Measurements from ENCODE around the gene ADGRL3. TPM values are rescaled to one million over a fixed set of nuclear protein-coding genes. Genes with fewer than 3 reads are reported as not detected.

The ADGRL3 gene
- total and polyA plus RNA-seq, 3 experiments from 2014 or later, result not detected

DNA sequence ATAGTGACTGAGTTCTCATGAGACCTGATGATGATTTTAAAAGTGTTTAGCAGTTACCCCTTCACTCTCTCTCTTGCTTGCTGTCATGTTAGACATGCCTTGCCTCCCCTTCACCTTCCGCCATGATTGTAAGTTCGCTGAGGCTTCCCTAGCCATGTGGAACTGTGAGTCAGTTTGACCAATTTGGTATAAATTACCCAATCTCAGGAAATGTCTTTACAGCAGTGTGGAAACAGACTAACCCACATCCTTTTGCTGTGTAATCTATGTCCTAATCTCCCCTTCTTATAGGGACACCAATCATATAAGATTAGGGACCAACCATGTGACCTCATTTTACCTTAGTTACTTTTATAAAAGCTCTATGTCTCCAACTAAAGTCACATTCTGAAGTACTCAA lies 677.8 kb downstream of the ADGRL3 start:
- Mint-ChIP-seq H3K9me3 (peaks cover 7 to 14% (median 11%) of the 10 kb centered on the region in 5 donors), H3K36me3 (no peaks in the 10 kb centered on the region), H3K4me3 (no peak overlapping the region), H3K27me3 (no peaks in the 10 kb centered on the region), H3K27ac (no peak overlapping the region), H3K4me1 (no peaks in the 10 kb centered on the region)
- no peaks in the 10 kb centered on the region for H3K9me3 ChIP-seq (ENCODE audit: low read length)
- H3K27me3 ChIP-seq (ENCODE audit: insufficient read depth, low read length, poor library complexity, severe bottlenecking), result no peaks in the 10 kb centered on the region
- no peak overlapping the region for H3K27ac ChIP-seq (ENCODE audit: low read depth, low read length)
- H3K36me3 ChIP-seq (ENCODE audit: insufficient read depth, low read length), result no peaks in the 10 kb centered on the region
- H3K4me1 ChIP-seq (ENCODE audit: insufficient read depth, low read length), result no peaks in the 10 kb centered on the region
- DNase-seq, result no peak
- POLR2A ChIA-PET, result no interaction called here
- CTCF ChIA-PET, result no interaction called here
- no peak overlapping the region for H3K4me3 ChIP-seq (ENCODE audit: low read length)

- no peaks in the 10 kb centered on the region for H3K36me3 ChIP-seq (ENCODE audit: insufficient read depth, low read length)
- Mint-ChIP-seq H3K27ac (no peak overlapping the region), H3K9me3 (peaks cover 5 to 20% (median 10%) of the 10 kb centered on the region in 5 donors), H3K4me1 (no peaks in the 10 kb centered on the region), H3K27me3 (no peaks in the 10 kb centered on the region), H3K4me3 (no peak overlapping the region), H3K36me3 (peaks cover 0 to 3% (median 1%) of the 10 kb centered on the region in 3 donors)
- ChIA-PET CTCF (no interaction called here), POLR2A (no interaction called here)
- H3K4me1 ChIP-seq (ENCODE audit: insufficient read depth, low read length), result no peaks in the 10 kb centered on the region
- no peaks in the 10 kb centered on the region for H3K27me3 ChIP-seq (ENCODE audit: insufficient read depth, low read length, poor library complexity, severe bottlenecking)
- no peaks in the 10 kb centered on the region for H3K9me3 ChIP-seq (ENCODE audit: low read length)
- H3K27ac ChIP-seq (ENCODE audit: low read depth, low read length), result no peak overlapping the region
- no peak for DNase-seq
- no peak overlapping the region for H3K4me3 ChIP-seq (ENCODE audit: low read length)
These were observed 682.3 kb downstream of the ADGRL3 start for GRCh38 chr4:61882381-61882780.

DNA sequence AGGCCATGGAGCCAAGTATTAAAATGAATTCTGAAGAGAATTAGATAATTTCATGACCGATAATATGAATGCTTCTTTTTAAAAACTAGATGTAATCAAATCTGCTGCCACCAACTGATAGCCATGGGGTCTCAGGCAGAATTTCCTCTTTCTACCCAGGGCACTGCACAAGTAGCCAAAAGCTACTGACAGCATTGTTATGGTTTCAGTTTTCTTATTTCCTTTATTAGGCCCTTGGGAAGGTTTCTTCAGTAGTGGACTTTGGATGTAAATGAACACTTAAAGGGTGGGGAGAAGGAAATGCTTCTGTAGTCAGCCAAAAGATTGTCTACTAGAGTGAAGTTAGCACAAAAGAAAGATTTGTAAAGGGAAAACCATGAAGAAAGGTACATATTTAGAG lies 686.0 kb downstream of the ADGRL3 start:
- Mint-ChIP-seq H3K36me3 (peaks cover 0 to 3% (median 1%) of the 10 kb centered on the region in 3 donors), H3K4me1 (no peaks in the 10 kb centered on the region), H3K9me3 (peaks cover 8 to 23% (median 13%) of the 10 kb centered on the region in 5 donors), H3K4me3 (no peak overlapping the region), H3K27ac (no peak overlapping the region), H3K27me3 (no peaks in the 10 kb centered on the region)
- H3K4me3 ChIP-seq (ENCODE audit: low read length), result no peak overlapping the region
- no peaks in the 10 kb centered on the region for H3K27me3 ChIP-seq (ENCODE audit: insufficient read depth, low read length, poor library complexity, severe bottlenecking)
- no peak for DNase-seq
- no peaks in the 10 kb centered on the region for H3K36me3 ChIP-seq (ENCODE audit: insufficient read depth, low read length)
- POLR2A ChIA-PET, result no interaction called here
- no peaks in the 10 kb centered on the region for H3K9me3 ChIP-seq (ENCODE audit: low read length)
- CTCF ChIA-PET, result no interaction called here
- no peaks in the 10 kb centered on the region for H3K4me1 ChIP-seq (ENCODE audit: insufficient read depth, low read length)
- H3K27ac ChIP-seq (ENCODE audit: low read depth, low read length), result no peak overlapping the region

DNA sequence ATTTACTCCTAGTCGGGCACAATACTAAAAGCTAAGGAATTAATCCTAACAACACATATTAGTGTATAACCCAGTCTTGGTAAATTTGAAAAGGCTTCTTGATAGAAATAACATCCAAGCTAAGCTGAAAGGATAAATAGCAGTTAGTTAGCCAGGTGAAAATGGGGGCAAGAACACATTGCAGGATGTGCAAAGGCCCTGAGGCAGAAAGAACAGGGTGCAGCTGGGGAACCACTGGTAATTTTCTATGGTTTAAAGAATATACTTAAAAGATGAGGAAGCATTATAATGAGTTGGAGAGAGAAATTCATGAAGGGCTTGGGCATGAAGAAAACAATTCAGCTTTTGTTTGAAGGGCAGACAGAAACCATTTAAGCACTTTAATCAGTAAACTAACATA lies 689.0 kb downstream of the ADGRL3 start:
- no peak overlapping the region for H3K27ac Mint-ChIP-seq
- no peaks in the 10 kb centered on the region for H3K4me1 ChIP-seq (ENCODE audit: insufficient read depth, low read length)
- H3K36me3 ChIP-seq (ENCODE audit: insufficient read depth, low read length), result no peaks in the 10 kb centered on the region
- no peaks in the 10 kb centered on the region for H3K27me3 ChIP-seq (ENCODE audit: insufficient read depth, low read length, poor library complexity, severe bottlenecking)
- H3K27me3 Mint-ChIP-seq, result no peaks in the 10 kb centered on the region
- CTCF ChIA-PET, result no interaction called here
- H3K4me1 Mint-ChIP-seq, result no peaks in the 10 kb centered on the region
- H3K36me3 Mint-ChIP-seq, result no peaks in the 10 kb centered on the region
- no peak overlapping the region for H3K4me3 ChIP-seq (ENCODE audit: low read length)
- H3K9me3 ChIP-seq (ENCODE audit: low read length), result no peaks in the 10 kb centered on the region
- no peak overlapping the region for H3K27ac ChIP-seq (ENCODE audit: low read depth, low read length)
- peaks cover 0 to 20% (median 13%) of the 10 kb centered on the region in 5 donors for H3K9me3 Mint-ChIP-seq
- no peak overlapping the region for H3K4me3 Mint-ChIP-seq
- DNase-seq, result no peak
- POLR2A ChIA-PET, result no interaction called here

DNA sequence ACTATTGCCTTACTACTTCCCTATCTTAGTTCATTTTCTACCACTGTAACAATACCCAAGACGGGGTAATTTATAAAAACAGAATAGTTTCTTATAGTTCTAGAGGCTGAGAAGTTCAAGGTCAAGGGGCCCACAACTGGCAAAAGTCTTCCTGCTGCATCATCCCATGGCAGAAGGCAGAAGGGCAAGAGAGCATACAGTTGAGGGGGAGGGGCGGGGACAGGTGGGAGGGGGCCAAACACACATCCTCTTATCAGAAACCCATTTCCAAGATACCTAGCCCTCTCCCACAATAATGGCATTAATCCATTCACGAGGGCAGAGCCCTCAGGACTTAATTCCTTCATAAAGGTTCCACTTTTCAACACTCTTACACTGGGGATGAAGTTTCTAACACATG lies 690.2 kb downstream of the ADGRL3 start:
- H3K4me3 ChIP-seq (ENCODE audit: low read length), result no peak overlapping the region
- no peaks in the 10 kb centered on the region for H3K27me3 ChIP-seq (ENCODE audit: insufficient read depth, low read length, poor library complexity, severe bottlenecking)
- ChIA-PET POLR2A (no interaction called here), CTCF (interaction anchor here (1.2 kb wide), 1 partner anchor 11 kb away, joined by 3 read pairs; no protein-coding TSS in a partner anchor)
- no peak overlapping the region for H3K4me3 Mint-ChIP-seq
- no peak for DNase-seq
- no peaks in the 10 kb centered on the region for H3K4me1 ChIP-seq (ENCODE audit: insufficient read depth, low read length)
- no peaks in the 10 kb centered on the region for H3K36me3 Mint-ChIP-seq
- no peaks in the 10 kb centered on the region for H3K36me3 ChIP-seq (ENCODE audit: insufficient read depth, low read length)
- H3K27me3 Mint-ChIP-seq, result no peaks in the 10 kb centered on the region
- no peaks in the 10 kb centered on the region for H3K4me1 Mint-ChIP-seq
- H3K27ac ChIP-seq (ENCODE audit: low read depth, low read length), result no peak overlapping the region
- H3K9me3 Mint-ChIP-seq, result peaks cover 4 to 27% (median 17%) of the 10 kb centered on the region in 5 donors
- H3K27ac Mint-ChIP-seq, result no peak overlapping the region
- no peaks in the 10 kb centered on the region for H3K9me3 ChIP-seq (ENCODE audit: low read length)

DNA sequence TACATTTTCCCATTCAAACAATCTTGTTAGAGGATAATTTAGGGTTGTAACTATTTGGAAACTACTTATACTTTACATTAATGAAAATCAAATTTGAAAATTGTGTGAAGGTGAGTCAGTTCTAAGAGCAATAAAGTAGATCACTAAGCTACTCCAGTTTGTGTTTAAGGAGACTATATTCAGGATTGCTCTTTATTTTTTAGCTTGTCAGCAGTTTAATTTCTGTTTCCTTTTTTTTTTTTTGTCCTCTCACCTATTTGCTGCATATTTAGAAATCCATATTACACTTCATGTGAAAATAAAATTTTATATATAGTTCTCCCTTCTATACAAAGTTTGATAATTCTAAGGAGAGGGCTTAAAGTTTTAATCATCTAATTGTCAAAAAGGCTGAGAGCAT lies 691.8 kb downstream of the ADGRL3 start:
- CTCF ChIA-PET, result no interaction called here
- H3K36me3 ChIP-seq (ENCODE audit: insufficient read depth, low read length), result no peaks in the 10 kb centered on the region
- POLR2A ChIA-PET, result no interaction called here
- Mint-ChIP-seq H3K27me3 (no peaks in the 10 kb centered on the region), H3K27ac (no peak overlapping the region), H3K36me3 (no peaks in the 10 kb centered on the region), H3K9me3 (peaks cover 4 to 27% (median 14%) of the 10 kb centered on the region in 5 donors), H3K4me1 (no peaks in the 10 kb centered on the region), H3K4me3 (no peak overlapping the region)
- no peaks in the 10 kb centered on the region for H3K4me1 ChIP-seq (ENCODE audit: insufficient read depth, low read length)
- no peak overlapping the region for H3K27ac ChIP-seq (ENCODE audit: low read depth, low read length)
- H3K27me3 ChIP-seq (ENCODE audit: insufficient read depth, low read length, poor library complexity, severe bottlenecking), result no peaks in the 10 kb centered on the region
- DNase-seq, result no peak
- no peaks in the 10 kb centered on the region for H3K9me3 ChIP-seq (ENCODE audit: low read length)
- no peak overlapping the region for H3K4me3 ChIP-seq (ENCODE audit: low read length)

DNA sequence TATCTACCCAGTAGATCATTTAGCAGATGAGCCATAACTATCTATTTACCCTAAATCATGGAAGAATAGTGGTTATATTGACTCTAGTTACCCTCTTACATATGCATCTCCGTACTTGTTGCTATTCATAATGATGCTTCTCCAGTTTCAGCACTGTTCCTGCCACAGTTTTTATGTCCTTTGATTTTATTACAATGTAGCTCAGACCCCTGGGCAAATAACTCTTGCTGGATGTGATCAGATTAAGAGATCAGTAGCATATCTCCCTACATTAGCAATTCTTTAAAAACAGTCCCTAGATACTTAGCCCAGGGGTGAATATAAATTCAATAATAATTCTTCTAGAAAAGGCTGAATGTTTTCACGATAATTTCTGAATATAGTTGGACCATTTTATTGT lies 696.5 kb downstream of the ADGRL3 start:
- CTCF ChIA-PET, result no interaction called here
- no peak overlapping the region for H3K4me3 Mint-ChIP-seq
- H3K36me3 Mint-ChIP-seq, result no peaks in the 10 kb centered on the region
- H3K4me1 Mint-ChIP-seq, result no peaks in the 10 kb centered on the region
- no peaks in the 10 kb centered on the region for H3K36me3 ChIP-seq (ENCODE audit: insufficient read depth, low read length)
- H3K27me3 Mint-ChIP-seq, result no peaks in the 10 kb centered on the region
- H3K9me3 ChIP-seq (ENCODE audit: low read length), result no peaks in the 10 kb centered on the region
- no peaks in the 10 kb centered on the region for H3K27me3 ChIP-seq (ENCODE audit: insufficient read depth, low read length, poor library complexity, severe bottlenecking)
- DNase-seq, result no peak
- POLR2A ChIA-PET, result no interaction called here
- no peak overlapping the region for H3K4me3 ChIP-seq (ENCODE audit: low read length)
- no peak overlapping the region for H3K27ac ChIP-seq (ENCODE audit: low read depth, low read length)
- H3K9me3 Mint-ChIP-seq, result peaks cover 0 to 20% (median 10%) of the 10 kb centered on the region in 5 donors
- H3K27ac Mint-ChIP-seq, result no peak overlapping the region
- H3K4me1 ChIP-seq (ENCODE audit: insufficient read depth, low read length), result no peaks in the 10 kb centered on the region

- H3K4me1 ChIP-seq (ENCODE audit: insufficient read depth, low read length), result no peaks in the 10 kb centered on the region
- Mint-ChIP-seq H3K4me3 (no peak overlapping the region), H3K36me3 (no peaks in the 10 kb centered on the region), H3K4me1 (no peaks in the 10 kb centered on the region), H3K27ac (no peak overlapping the region), H3K27me3 (no peaks in the 10 kb centered on the region), H3K9me3 (peaks cover 0 to 22% (median 3%) of the 10 kb centered on the region in 5 donors)
- DNase-seq, result no peak
- no peak overlapping the region for H3K27ac ChIP-seq (ENCODE audit: low read depth, low read length)
- no peaks in the 10 kb centered on the region for H3K36me3 ChIP-seq (ENCODE audit: insufficient read depth, low read length)
- ChIA-PET POLR2A (no interaction called here), CTCF (no interaction called here)
- no peaks in the 10 kb centered on the region for H3K9me3 ChIP-seq (ENCODE audit: low read length)
- H3K27me3 ChIP-seq (ENCODE audit: insufficient read depth, low read length, poor library complexity, severe bottlenecking), result no peaks in the 10 kb centered on the region
- H3K4me3 ChIP-seq (ENCODE audit: low read length), result no peak overlapping the region
These were observed 708.9 kb downstream of the ADGRL3 start for GRCh38 chr4:61909031-61909430.

- no peak overlapping the region for H3K27ac ChIP-seq (ENCODE audit: low read depth, low read length)
- Mint-ChIP-seq H3K36me3 (no peaks in the 10 kb centered on the region), H3K9me3 (peaks cover 0 to 20% (median 4%) of the 10 kb centered on the region in 5 donors), H3K27ac (no peak overlapping the region), H3K4me1 (no peaks in the 10 kb centered on the region), H3K4me3 (no peak overlapping the region), H3K27me3 (no peaks in the 10 kb centered on the region)
- no peaks in the 10 kb centered on the region for H3K9me3 ChIP-seq (ENCODE audit: low read length)
- no peaks in the 10 kb centered on the region for H3K4me1 ChIP-seq (ENCODE audit: insufficient read depth, low read length)
- ChIA-PET CTCF (no interaction called here), POLR2A (no interaction called here)
- no peak for DNase-seq
- no peak overlapping the region for H3K4me3 ChIP-seq (ENCODE audit: low read length)
- no peaks in the 10 kb centered on the region for H3K27me3 ChIP-seq (ENCODE audit: insufficient read depth, low read length, poor library complexity, severe bottlenecking)
- no peaks in the 10 kb centered on the region for H3K36me3 ChIP-seq (ENCODE audit: insufficient read depth, low read length)
These were observed 711.2 kb downstream of the ADGRL3 start for GRCh38 chr4:61911313-61911756.
